Lower leg skin (tissue), 3 donors: ENCODE measurements around the gene RBBP8.

Source experiments
- CTCF ChIP-seq, 3 donors: fragments of 450-650 bp; IDR thresholded peaks; one replicate each; pipeline ENCODE4 v1.5.1; 2016; ENCODE audit warnings: antibody characterized with exemption in 3 of 3, mild to moderate bottlenecking in 3 of 3, moderate library complexity in 2 of 3
- POLR2A ChIP-seq, 2 donors: fragments of 450-650 bp; IDR thresholded peaks; one replicate each; pipeline ENCODE4 v1.6.1; 2016 to 2017; ENCODE audit warnings: antibody characterized with exemption in 2 of 2, mild to moderate bottlenecking in 1 of 2, moderate library complexity in 1 of 2

DNA sequence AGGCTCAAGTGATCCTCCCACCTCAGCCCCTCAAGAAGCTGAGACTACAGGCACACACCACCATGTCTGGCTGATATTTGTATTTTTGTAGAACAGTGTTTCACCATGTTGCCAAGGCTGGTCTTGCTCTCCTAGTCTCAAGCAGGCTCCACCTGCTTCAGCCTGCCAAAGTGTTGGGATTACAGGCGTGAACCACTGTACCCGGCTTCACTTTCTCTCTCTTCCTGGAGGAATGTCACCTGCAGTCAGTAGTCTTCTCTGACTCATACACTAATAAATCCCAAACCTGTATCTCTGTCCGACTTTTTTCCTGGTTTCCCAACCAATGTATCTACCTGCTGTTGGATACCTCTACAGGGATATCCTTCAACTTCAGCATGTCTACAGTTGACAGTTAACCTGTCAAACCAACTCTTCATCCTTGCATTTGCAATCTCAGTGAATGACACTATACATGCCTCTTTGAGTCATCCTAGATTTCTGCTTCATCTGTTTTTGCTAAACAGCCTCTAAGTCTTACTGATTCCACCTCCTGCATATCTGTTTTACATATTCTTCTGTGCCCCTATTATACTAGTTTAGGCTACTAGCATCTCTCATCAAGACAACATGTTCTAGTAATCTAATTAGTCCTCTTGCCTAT is 54.5 kb downstream of the RBBP8 start:
- TF ChIP-seq POLR2A (IDR thresholded peaks at IDR 0.05) (no peak), CTCF (IDR thresholded peaks at IDR 0.05) (no peak)
